ENCODE data around the gene ELK1. TPM values are rescaled to one million over a fixed set of nuclear protein-coding genes. Genes with fewer than 3 reads are reported as not detected.
A peak's percentile ranks its signal among the peaks of the same experiment; 100 is the strongest.

Gene ELK1
- total RNA-seq, 4 donors from 2014 or later = 18.2 to 34.2 (median 25.6) TPM

DNA sequence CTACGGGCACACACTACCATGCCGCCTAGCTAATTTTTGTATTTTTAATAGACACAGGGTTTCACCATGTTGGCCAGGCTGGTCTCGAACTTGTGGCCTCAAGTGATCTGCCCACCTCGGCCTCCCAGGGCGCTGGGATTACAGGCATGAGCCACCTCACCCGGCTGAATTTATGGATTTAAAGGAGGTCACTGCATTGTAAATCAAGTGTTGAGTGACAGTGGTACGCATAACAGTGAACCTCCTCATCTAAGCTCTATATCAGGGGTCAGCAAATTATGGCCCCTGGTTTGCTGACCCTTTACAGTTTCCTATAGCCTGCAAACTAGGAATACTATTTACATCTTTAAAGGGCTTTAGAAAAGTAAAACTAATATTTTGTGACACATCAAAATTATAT lies 11.2 kb upstream of the ELK1 start:
- Histone ChIP-seq H3K4me1 (no peaks in the 10 kb centered on the region), H3K4me3 (no peak overlapping the region), H3K9me3 (no peaks in the 10 kb centered on the region), H3K36me3 (no peaks in the 10 kb centered on the region), H3K27me3 (no peaks in the 10 kb centered on the region), H3K27ac (no peak overlapping the region)
- TF ChIP-seq, protein P1, sequence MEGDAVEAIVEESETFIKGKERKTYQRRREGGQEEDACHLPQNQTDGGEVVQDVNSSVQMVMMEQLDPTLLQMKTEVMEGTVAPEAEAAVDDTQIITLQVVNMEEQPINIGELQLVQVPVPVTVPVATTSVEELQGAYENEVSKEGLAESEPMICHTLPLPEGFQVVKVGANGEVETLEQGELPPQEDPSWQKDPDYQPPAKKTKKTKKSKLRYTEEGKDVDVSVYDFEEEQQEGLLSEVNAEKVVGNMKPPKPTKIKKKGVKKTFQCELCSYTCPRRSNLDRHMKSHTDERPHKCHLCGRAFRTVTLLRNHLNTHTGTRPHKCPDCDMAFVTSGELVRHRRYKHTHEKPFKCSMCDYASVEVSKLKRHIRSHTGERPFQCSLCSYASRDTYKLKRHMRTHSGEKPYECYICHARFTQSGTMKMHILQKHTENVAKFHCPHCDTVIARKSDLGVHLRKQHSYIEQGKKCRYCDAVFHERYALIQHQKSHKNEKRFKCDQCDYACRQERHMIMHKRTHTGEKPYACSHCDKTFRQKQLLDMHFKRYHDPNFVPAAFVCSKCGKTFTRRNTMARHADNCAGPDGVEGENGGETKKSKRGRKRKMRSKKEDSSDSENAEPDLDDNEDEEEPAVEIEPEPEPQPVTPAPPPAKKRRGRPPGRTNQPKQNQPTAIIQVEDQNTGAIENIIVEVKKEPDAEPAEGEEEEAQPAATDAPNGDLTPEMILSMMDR (IDR thresholded peaks at IDR 0.05) = no peak
- TF ChIP-seq POLR2A (IDR thresholded peaks at IDR 0.05) = no peak
- intact Hi-C loops (cut with DNase I; ENCODE audit: low total_unique reads) = no loop called here
- DNase-seq = no peak

DNA sequence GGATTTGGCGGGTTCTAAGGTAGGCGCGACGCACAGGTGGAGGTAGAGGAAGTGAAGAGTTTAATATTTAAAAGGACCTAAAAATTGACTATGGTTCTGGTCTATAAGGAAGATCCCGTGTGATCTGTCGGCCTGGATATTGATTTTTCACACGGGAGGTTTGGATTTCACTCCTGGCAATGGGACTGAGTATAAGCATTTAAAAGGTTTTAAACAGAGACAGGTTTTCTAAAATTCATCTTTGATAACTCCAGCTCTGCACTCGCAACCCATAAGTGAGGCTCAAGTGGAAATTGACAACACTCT lies 9.0 kb upstream of the ELK1 start:
- Histone ChIP-seq H3K36me3 (no peaks in the 10 kb centered on the region), H3K4me3 (peak overlapping the region; percentile 49 to 61), H3K27ac (peak overlapping the region; percentile 90 to 93), H3K4me1 (no peaks in the 10 kb centered on the region), H3K9me3 (no peaks in the 10 kb centered on the region), H3K27me3 (no peaks in the 10 kb centered on the region)
- no peak for DNase-seq
- TF ChIP-seq, protein P1 (IDR thresholded peaks at IDR 0.05) = no peak
- no peak for TF ChIP-seq POLR2A (IDR thresholded peaks at IDR 0.05)
- intact Hi-C loops (cut with DNase I; ENCODE audit: low total_unique reads) = no loop called here

DNA sequence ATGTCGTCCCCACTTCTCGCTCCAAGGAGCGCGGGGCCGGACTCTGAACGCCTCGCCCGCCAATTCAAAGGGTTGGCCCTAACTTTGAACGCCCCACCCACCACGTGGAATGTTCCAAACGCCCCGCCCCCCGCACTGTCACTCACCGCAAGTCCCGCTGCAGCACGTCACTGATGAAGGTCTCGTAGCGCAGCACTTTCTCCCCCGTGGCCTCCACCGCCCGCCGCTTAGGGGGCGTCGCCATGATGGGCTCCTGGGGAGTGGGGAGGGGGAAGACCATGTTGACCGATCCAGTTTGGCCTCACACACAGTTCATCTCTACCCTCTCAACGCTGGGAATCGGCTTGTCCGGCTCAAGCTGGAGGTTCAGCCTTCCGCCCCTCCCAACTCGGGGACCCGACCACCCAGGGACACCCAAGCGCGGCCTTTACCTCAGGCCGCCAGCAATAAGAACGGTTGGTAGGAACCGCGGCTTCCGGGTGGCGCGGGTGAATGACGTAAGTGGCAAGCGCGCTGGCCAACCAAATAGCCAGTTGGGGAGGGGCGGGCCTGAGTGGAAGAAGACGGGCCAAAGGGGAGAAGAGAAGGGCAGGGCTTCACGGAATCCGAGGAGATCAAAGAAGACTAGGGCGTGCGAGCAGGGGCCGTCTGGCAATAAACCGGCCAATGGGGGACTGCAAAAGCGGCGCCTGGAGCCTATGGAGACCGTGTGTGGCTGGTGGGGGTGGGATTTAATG lies 8.5 kb upstream of the ELK1 start, which contains the start of gene UXT:
UXT (minus strand) TSS at position 497 of the 737 bp plus-strand sequence; CDS start at position 244, 253 bp downstream.
- H3K4me3 ChIP-seq = peak within 1 kb of the TSS; percentile 49 to 61
- no peaks in the 10 kb centered on the region for H3K9me3 ChIP-seq
- intact Hi-C loops (cut with DNase I; ENCODE audit: low total_unique reads) = no loop called here
- H3K27me3 ChIP-seq = no peaks in the 10 kb centered on the region
- no peaks in the 10 kb centered on the region for H3K36me3 ChIP-seq
- DNase-seq = peak; percentile 91 to 93
- TF ChIP-seq POLR2A (IDR thresholded peaks at IDR 0.05) = peak; percentile 25 to 74
- TF ChIP-seq, protein P1 (IDR thresholded peaks at IDR 0.05) = peak in 1 of 4 experiments; percentile 8
- peak within 1 kb of the TSS; percentile 90 to 93 for H3K27ac ChIP-seq
- H3K4me1 ChIP-seq = no peaks in the 10 kb centered on the region

DNA sequence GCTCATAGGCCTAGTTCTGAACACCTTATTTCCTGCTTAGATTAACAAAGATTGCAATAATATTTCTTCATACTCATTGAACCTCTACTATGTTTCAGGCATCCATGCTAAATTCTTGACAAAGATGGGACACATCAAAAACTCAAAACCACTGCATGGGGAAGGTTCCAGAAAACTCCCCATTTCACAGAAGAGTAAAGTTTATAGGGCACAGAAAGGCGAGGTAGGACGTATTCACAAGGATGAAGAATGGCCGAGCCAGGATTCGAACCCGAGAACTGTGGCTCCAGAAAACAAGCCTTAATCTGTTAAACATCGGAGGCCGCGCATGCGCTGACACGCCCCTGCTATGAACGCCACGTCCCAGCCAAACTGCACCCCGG lies 7.9 kb upstream of the ELK1 start:
- Histone ChIP-seq H3K27me3 (no peaks in the 10 kb centered on the region), H3K27ac (peak overlapping the region; percentile 90 to 93), H3K4me1 (no peaks in the 10 kb centered on the region), H3K36me3 (no peaks in the 10 kb centered on the region), H3K4me3 (peak overlapping the region; percentile 49 to 61), H3K9me3 (no peaks in the 10 kb centered on the region)
- intact Hi-C loops (cut with DNase I; ENCODE audit: low total_unique reads) = no loop called here
- TF ChIP-seq, protein P1 (IDR thresholded peaks at IDR 0.05) = no peak
- TF ChIP-seq POLR2A (IDR thresholded peaks at IDR 0.05) = no peak
- DNase-seq = no peak

DNA sequence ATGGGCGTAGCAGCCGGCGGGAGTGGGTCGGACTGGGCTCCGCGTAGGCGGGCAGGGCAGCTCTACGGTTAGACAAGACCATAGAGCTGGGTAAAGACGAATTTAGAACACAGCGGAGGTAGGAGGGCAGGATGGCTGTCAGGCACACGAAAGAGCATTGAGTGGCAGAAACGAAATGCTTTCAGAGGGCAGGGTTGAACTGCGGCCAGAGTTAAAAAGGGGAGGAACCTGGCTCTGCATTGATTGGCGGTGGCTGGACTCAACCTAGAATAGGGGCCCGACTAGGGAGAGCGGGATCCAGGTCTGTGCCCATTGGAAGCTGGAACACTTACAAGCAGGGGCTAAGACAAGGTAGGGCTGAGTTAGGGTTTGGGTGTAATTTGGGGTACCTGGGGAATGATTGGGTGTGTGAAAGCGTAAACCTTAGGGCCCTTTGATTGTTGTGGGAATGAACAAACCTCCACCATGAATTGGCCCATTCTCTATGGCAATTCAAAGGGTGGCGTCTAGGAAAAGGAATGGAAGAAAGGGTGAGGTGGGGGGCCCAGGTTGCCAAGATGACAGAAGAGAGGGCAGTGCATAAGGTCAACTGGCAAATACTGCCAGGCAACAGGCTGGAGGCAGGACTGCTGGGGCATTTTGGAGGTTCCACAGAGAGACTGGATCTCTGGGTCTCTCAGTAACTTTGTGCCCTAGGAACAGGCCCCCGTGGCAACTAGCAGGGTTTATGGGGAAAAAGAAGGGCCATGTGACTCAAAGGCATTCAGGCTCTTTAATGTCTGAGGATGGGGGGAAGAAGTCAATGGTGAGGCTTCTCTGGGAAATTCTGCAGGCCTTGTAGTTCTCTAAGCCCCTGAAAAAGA lies 911 bp upstream of the ELK1 start:
- H3K4me3 ChIP-seq = peak overlapping the region; percentile 19 to 25
- intact Hi-C loops (cut with DNase I; ENCODE audit: low total_unique reads) = no loop called here
- no peaks in the 10 kb centered on the region for H3K36me3 ChIP-seq
- H3K4me1 ChIP-seq = no peaks in the 10 kb centered on the region
- peak in 1 of 2 donors; percentile 11 for TF ChIP-seq POLR2A (IDR thresholded peaks at IDR 0.05)
- TF ChIP-seq, protein P1 (IDR thresholded peaks at IDR 0.05) = no peak
- no peaks in the 10 kb centered on the region for H3K9me3 ChIP-seq
- no peak for DNase-seq
- peak overlapping the region; percentile 59 to 75 for H3K27ac ChIP-seq
- H3K27me3 ChIP-seq = no peaks in the 10 kb centered on the region
